NCI-H460 (cell line): ENCODE results near the gene POLD3. TPM values are rescaled to one million over a fixed set of nuclear protein-coding genes. Genes with fewer than 3 reads are reported as not detected.

Experiments used
- DNase-seq: peaks from one replicate; pipeline ENCODE4 v3.0.0-alpha.2; 2016; ENCODE audit warnings: low read depth; ENCODE audit errors: extremely low read depth
- polyA plus RNA-seq: library from polyadenylated mRNA; depleted of rRNA; stranded (reverse); fragments of >200 nt; gene quantifications from 2 replicates; pipeline ENCODE4 v1.2.3, GENCODE V29; 2014; cell fraction: nucleus; rRNA removed
- total RNA-seq: library from RNA; depleted of rRNA; stranded (reverse); fragments of >200 nt; shearing (Covaris generic); gene quantifications from 2 replicates; pipeline ENCODE4 v1.2.3, GENCODE V29; 2014; rRNA removed

Gene POLD3, protein sequence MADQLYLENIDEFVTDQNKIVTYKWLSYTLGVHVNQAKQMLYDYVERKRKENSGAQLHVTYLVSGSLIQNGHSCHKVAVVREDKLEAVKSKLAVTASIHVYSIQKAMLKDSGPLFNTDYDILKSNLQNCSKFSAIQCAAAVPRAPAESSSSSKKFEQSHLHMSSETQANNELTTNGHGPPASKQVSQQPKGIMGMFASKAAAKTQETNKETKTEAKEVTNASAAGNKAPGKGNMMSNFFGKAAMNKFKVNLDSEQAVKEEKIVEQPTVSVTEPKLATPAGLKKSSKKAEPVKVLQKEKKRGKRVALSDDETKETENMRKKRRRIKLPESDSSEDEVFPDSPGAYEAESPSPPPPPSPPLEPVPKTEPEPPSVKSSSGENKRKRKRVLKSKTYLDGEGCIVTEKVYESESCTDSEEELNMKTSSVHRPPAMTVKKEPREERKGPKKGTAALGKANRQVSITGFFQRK
- total RNA-seq, result 10.6 and 12.3 TPM in 2 replicates
- polyA plus RNA-seq, result 20.0 and 21.1 TPM in 2 replicates

DNA sequence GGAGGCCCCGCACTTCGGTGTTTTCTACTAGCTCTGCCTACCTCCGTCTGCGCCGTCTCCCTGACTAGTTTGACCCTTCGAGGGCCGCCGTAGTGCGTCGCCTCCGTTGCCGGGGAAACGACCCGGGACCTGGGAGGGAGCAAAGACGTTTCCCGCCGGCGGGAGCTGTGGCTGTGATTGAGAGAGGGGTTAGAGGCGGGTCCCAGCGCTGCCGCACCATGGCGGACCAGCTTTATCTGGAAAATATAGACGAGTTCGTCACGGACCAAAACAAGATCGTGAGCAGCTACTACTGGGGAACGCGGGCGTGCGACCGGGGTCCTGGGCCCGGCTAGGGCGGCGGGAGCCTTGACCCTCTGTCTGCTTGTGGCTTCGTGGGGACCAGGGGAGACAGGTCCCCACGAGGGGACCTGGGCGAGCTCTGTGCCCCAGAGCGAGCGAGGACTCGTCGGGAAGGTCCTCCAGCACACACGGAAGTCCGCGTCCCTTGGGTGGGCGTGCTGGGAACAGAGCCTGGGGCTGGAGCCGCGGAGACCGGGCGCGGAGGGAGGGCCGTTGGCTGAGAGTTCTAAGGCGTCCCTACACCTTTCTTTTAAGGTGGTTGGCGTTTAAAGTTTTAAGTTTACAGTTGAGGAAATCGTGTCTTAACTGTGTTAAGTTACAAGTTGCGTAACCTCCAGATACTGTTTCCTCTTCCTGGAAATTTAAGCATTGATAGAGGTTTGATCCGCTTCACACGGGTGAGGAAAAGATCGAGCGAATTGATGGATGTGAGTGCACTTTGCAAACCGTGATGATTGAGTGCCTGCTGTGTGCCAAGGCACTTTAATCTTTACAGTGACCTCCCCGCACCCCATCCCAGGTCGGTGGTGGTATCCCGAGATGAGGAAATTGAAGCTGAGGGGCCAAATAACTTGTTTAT, at the start of gene POLD3:
Gene POLD3, plus strand, starts transcription at position 142 of the 922 bp plus-strand sequence. Its CDS starts 77 bp downstream, at position 219.
- peak; percentile 72 for DNase-seq

DNA sequence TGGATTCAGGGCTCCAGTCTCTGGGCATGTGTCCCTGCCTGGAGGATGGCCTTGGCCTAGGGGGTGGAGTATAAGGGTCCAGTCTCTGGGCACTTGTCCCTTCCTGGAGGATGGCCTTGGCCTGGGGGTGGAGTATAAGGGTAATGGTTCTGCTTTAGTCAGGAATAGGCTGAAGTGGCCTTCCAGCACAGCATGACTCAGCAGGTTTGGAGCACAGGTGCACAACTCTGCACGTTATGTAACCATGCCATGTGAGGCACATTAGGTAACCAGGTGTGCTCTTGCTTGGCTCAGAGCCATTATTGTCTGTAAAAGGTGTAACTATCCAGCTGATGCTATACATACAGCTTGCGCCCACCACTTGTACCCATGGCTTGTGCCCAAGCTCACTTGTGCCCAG, 48.4 kb upstream of the POLD3 start:
- DNase-seq, result no peak

DNA sequence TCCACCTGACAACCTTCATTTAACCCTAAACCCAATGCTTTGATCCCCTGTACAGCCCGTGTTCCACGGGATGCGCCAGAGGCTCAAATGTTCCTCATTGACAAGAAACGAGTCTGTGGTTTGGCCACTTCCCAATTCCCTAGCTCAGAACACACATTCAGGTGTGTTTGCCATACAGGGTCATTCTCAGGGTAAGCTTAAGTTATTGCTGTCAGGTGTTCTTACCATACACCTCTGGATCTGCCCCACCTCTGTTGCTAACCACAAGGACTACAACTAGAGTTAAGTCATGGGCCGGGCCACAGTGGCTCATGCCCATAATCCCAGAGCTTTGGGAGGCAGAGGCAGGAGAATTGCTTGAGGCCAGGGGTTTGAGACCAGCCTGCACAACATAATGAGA, 45.6 kb upstream of the POLD3 start:
- no peak for DNase-seq

DNA sequence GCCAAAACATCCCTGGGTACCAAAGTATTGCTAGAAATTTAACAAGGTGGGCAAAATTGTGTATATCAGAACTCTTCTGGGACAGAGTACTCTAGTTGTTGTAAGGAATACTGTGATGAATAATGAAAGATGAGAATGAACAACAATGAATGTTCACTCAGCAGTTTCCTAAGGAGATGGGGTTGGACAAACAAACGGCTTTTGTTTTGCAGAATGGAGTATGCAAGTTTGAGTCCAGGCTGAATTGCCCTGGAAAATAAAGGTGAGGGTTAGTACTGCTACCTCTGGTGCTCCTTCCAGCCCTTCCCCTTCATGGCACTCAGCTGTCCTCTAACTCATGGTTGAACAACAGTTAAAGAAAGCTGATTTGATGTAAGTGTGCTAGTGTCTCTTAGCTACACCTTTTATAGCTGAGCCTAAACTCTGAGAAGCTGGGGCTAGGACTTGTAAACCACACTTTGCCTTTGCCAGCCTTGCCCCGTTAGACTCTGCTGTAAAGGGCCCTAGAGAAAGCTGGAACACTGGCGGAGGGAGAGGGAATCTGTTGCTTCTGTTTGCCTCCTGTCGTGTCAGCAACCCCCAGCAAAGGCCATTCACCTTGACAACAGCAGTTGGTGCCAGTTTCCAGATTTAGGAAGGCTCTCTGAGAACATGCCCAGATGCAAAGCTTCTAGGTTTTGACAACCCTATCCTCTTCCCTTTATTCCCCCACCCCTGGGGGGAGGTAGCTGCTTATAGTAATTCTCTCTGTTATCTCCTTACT, 41.2 kb upstream of the POLD3 start:
- DNase-seq, result no peak

DNA sequence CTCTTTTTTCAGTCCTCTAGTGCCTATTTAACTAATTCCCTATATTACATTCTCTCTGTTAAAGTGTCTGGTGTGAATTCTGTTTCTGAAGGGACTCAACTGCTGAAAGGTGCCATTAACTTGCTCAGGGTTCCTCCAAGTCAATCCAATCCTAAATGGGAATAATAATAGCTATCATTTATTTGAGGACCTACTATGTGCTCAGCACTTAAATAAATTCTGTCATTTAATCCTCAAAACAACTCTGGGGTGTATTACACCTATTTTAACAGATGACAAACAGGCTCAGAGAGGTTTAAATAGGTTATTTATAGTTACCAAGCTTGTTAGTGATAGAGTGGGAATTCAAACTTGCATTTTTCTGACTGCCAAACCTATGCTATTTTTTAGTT, 40.6 kb upstream of the POLD3 start:
- no peak for DNase-seq

DNA sequence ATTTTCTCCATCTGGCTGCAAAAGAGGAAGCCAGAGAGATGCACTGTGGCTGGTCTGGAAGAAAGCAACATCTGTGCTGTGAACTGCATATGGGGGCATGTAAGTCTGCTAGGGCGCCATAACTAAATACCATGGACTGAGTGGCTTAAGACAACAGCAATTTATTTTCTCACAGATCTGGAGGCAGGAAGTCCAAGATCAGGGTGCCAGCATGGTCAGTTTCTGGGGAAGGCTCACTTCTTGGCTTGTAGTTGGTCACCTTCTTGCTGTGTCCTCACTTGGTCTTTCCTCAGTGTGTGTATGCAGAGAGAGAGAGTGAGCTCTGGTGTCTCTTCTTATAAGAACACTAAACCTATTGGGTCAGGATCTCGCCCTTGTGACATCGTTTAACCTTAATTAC, 34.9 kb upstream of the POLD3 start:
- DNase-seq, result no peak

DNA sequence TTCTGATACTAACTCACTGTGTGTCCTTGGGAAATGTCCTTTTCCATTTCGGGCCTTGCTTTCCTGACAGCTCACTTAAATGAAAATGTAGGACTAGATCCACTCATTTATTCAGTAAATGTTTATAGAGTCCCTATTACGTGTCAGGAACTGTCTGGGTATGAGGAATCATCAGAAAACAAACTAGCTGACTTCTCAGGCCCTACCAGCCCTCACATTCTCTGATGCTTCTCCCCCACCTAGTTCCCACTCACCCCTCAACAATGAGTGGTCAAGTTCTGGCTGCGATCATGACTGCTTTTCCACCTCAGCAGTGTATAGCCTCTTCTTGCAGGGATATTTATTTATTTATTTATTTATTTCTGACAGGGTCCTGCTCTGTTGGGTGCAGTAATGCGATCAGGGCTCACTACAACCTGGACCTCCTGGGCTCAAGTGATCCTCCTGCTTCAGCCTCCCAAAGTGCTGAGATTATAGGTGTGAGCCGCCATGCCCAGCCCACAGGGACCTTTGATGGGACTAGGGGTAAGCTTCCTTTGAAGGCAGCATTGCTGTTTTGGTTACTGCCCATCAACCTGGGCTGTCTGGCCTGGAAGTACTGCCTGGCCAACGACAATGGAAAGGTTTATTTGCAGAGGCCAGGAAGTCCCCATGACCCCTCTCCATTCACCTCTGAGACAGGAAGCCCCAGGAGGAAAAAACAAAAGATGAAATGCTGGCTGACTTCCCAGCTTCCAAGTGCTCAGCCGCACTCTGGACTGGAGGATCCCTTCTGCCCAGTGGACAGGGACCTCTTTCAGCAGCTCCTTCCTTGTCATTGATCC, 33.1 kb upstream of the POLD3 start:
- DNase-seq, result no peak

DNA sequence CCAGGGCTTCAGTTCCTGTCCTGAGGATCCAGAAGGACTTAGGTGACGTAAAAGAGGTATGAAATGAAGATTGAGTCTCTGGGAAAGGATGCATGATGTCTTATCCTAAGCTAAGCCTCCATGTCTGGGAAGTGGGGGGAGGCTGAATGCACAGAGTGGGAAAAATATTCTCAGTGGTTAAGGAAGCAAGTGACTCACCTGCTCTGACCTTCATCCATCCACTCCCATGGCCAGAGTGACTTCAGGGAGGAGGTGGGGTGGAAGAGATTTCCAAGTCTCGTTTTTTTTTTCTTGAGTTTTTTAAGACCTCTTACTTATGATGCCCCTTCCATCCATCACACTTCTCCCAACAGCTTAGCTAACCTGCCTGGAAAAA, 32.5 kb upstream of the POLD3 start:
- DNase-seq, result no peak

DNA sequence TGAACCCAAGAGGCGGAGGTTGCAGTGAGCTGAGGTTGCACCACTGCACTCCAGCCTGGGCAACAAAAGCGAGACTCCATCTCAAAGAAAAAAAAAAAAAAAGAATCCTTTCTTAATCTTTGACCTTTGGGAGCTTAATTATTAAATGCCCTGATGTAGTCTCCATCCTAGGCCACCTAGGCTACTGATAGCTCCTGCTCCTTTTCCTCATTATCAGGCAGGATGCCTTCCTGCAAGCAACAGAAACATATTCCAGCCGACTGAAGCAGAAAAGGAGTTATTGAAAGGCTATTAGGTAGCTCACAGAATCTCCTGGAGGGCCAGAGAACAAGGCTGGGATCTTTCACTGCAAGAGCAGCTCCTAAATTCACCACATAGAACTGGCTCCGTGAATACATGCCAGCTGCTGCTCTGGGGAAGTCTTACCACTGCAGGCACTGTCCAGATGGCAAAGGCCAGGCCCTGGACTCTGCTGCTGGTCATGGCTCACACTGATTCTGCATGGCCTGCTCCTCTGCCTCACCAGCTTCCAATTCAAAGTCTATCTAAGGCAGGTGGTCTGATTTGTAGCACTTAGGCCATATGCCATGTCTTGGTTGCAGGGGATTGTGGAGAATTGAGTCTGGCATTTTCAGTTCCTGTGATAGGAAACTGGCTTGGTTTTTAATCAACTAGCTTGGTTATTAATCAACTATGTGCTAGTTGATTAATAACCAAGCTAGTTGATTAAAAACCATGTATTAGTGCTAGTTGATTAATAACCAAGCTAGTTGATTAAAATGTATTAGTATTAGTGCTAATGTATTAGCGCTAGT, 26.0 kb upstream of the POLD3 start:
- no peak for DNase-seq

DNA sequence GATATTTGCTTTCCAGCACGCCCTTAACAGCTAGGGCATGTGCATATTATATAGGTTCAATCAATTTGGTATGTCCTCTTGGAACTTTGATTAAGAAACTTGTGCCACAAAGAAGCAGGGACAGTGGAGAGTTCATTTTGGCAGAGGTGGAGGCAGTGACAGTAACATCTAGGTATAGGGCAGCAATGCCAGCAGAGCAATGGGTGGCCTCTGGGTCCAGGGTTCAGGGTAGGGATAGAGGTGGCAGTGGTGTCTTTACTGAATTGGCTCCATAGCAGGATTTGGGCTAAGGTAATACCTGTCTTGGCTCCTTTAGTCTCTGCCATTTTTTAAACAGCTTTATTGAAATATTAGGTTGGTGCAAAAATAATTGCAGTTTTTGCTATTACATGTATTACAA, 24.4 kb upstream of the POLD3 start:
- no peak for DNase-seq

DNA sequence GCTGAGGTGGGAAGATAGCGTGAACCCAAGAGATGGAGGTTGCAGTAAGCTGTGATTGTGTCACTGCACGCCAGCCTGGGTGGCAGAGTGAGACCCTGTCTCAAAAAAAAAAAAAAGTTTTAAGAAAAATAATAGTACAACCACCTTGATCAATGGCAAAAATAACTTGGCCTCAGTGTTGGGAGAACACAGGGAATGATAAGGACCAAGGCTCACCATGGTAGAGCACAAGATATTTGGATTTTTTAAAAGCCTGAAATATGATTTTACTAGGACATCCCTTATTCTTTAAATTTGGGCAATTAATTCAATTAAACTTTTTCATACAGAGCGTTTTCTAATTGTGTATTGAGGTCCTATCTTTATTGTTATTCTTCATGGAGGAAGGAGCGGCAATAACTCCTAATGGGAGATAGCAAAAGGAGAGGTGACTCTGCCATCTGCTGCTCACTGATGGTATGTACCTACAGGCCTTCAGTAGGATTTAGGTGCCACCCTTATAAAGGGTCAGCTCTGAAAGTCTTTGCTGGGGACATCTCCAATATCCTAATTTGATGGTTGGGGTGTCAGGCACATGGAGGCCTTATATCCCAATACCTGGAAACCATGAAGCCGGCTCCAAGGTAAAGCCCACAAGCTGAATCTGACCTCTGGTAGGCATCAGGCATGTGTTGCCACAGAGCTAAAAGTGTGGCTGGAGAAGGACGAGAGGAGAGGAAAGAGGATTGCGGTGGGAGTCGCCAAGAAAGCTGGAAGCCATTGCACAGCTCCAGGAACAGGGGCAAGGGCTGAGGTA, 21.9 kb upstream of the POLD3 start:
- DNase-seq, result peak; percentile 47

DNA sequence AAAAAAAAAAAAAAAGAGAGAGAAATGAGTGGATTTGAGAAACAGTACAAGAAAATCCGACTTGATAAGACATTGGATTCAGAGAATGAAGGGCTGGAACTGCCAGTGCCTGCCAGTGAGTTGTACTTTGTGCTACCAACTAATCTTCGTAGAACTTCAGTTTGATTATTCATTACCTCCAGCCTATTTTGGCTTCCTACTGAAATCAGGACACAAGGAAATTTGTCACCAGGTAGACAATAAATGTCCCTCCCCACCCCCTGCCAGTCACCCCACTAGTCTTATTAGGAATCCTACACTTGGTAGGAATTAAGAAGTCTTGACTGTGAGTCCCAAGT, 21.4 kb upstream of the POLD3 start:
- no peak for DNase-seq

DNA sequence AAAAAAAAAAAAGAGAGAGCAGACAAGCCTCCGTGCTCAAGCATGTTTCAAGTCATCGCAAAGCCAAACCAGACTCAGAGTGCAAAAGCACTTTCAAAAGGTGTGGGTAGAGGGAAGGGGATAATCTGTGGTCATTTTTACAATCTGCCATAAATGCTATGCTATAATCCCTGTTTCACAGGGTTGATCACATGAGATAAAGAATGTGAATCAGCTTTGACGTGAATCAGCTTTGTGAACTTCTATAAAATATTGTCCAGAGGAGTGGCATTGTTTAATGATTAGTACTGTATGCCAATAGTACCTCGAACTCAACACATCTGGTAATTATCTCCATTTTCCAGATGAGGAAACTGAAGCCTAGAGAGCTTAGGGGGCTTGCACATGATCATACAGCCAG, 20.0 kb upstream of the POLD3 start:
- DNase-seq, result no peak

DNA sequence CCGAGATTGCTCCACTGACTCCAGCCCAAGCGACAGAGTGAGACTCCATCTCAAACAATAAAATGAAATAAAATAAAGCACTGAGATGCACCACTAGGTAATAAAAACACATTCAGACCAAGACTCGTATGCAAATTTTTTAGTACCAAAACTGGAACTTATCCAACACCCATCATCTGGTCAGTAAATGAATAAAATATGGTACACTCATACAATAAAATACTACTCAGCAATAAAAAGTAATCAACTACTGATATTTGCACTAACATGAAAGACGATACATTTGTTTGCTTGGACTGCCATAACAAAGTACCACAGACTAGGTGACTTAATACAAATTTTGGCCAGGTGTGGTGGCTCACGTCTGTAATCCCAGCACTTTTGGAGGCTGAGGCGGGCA, 17.8 kb upstream of the POLD3 start:
- no peak for DNase-seq

DNA sequence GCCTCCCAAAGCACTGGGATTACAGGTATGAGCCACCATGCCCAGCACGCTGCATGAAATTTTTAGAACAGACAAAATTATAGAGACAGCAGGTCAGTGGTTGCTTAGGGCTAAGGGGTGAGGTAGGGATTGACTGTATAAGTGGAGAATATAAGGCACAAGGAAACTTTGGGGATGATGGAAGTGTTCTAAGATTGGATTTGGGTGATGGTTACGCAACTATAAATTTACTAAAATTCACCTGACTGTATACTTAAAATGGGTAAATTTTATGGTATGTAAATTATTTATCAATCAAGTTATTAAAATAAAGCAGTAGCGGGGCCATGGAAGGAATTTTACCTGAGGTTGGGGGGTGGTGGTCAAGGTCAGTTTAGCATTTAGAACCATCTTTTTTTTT, 16.4 kb upstream of the POLD3 start:
- DNase-seq, result no peak

DNA sequence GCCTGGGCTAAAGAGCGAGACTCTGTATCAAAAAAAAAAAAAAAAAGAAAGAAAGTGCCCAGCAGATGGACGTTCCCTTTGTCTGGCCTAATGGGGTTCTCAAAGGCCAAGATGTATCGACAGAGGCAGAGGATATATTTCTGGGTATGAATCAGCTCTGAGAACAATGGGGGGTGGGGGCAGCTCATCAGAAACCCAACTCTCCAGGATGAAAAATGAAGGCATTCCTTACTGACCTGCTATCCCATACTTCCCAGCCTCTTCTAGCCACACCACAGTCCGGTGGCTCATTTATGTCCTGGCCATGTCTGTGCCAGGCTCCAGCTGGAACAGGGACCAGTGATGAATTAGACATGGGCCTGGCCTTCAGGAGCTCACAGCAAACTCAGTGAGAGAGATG, 15.2 kb upstream of the POLD3 start:
- DNase-seq, result no peak

DNA sequence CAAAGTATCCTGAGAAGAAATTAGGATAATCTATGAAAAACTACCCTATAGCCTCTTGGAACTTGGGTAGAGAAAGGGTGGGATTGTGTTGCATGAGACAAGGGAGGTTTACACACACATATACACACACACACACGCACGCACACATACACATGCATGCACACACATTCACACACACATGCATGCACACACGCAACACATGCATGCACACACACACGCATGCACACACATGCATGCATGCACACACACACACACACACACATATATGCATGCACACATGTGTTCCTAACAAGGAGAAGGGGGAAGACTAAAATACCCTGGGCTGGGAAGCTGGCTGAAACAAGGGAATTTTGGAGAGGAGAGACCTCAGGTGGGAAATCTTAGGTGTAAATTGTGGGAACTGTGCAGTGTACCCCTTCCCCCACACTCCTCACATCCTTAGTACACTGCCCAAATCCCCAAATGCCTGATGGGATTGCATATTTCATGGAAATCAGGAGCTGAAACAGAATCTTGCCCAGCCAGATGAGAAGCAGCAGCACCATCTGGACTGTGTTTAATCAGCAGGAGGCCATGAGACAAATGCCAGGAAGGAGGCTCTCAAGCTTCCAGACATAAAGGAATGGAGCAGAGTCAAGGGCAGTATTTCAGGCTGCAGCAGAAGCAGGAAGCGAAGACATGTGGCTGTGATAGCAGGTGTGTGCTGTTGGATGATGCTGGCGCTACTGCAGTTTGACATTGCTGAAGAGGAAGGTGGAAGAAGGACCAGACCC, 14.6 kb upstream of the POLD3 start:
- DNase-seq, result no peak
